Astrocyte (in vitro differentiated cells and primary cell): Measurements from ENCODE around the gene BHLHA9.

Experiments used
- CTCF ChIP-seq: IDR thresholded peaks from 2 replicates; pipeline ENCODE4 v1.5.1; 2011; ENCODE audit warnings: low read depth, mild to moderate bottlenecking, inconsistent platforms, low read length, moderate library complexity; ENCODE audit not compliant: insufficient read depth
- EZH2 ChIP-seq: IDR thresholded peaks from 2 replicates; pipeline ENCODE4 v1.6.1; 2012; ENCODE audit warnings: mild to moderate bottlenecking, low read length, inconsistent platforms; ENCODE audit not compliant: insufficient read depth

GRCh38 chr17:1273492-1274244 lies 3.4 kb downstream of the BHLHA9 start:
- TF ChIP-seq CTCF (no peak), EZH2 (no peak)
